HG02852 (cell line): ENCODE data around the gene NPDC1.
"Not testable (repeated sequence)": the region's sequence is repeated elsewhere in the genome, so short reads cannot be mapped to it uniquely, and the experiment has no call there.

ENCODE experiments used
- ATAC-seq: cut with Tn5 transposase; IDR thresholded peaks from one replicate; pipeline ENCODE4 v1.9.1; 2021; ENCODE audit warnings: mild to moderate bottlenecking, moderate library complexity; ENCODE audit not compliant: unreplicated experiment

NPDC1 gene

DNA sequence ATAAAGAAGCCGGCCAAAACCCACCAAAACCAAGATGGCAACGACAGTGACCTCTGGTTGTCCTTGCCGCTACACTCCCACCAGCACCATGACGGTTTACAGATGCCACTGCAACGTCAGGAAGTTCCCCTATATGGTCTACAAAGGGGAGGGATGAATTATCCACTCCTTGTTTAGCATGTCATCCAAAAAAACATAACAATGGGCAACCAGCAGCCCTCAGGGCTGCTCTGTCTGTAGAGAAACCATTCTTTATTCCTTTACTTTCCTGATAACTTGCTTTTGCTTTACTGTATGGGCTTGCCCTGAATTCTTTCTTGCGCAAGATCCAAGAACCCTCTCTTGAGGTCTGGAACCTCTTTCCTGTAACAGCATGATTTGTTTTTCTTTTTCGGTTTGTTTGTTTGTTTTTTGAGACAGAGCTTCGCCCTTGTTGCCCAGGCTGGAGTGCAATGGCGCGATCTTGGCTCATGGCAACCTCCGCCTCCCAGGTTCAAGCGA lies 29.3 kb upstream of the NPDC1 start:
- no peak for ATAC-seq

DNA sequence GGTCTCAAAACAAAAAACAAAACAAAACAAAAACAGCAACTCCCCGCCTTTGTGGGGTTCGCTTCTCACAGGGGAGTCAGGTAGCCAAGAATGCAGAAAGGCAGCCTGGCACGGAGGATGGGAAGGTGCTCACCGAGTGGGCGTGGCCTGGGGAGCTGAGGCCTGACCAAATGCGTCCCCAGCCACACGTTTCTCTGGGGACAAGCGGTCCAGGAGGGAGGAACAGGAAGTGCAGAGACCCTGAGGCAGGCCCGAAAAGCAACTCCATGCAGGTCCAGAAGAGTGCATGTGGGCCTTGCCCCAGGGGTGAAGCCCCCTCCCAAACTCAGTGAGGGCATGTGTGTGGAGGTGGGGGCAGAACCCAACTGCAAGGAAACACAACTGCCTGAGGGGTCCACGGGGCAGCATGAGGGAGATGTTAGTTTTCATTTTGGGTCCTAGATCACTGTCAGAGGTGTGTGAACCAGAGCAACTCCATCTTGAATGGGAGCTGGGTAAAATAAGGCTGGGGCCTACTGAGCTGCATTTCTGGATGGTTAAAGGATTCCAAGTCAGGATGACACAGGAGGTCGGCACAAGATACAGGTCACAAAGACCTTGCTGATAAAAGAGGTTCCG lies 28.8 kb upstream of the NPDC1 start:
- ATAC-seq: no peak

DNA sequence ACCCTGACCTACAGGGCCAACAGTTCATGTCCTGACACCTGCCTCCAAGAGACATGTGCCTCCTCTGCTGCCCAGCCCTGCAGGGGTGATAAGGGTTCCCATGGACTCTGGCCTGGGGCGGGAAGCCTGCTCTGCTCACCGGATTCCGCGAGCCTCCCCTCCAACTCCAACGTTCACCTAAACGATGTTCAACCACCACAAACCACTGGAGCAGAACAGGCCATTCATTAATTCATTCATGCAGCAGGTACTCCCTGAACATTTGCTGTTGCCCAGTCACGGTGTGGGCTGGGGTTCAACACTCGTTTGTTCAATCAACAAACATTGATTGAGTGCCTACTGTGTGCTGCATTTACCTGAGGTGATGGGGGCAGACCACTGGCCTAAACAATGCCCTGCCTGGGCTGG lies 28.0 kb upstream of the NPDC1 start:
- ATAC-seq: no peak

DNA sequence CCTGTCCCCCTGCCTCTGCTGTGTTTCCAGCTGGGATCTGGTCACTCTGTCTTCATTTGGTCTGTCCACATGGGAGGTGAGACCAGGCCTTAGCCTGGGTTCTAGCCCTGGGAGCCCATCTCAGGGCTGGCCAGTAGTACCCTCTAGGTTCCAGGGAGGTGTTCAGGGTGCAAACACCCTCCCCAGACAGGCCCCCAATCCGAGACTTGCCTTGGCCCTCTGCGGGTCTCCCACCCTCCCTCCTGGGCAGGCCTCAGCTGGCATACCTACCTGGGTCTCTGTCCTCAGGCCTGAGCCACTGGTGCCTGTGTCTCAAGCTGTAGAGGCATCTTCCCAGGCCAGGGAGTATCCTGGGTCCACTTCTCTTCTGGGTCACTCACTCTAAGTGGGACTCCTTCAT lies 25.3 kb upstream of the NPDC1 start:
- no peak for ATAC-seq

DNA sequence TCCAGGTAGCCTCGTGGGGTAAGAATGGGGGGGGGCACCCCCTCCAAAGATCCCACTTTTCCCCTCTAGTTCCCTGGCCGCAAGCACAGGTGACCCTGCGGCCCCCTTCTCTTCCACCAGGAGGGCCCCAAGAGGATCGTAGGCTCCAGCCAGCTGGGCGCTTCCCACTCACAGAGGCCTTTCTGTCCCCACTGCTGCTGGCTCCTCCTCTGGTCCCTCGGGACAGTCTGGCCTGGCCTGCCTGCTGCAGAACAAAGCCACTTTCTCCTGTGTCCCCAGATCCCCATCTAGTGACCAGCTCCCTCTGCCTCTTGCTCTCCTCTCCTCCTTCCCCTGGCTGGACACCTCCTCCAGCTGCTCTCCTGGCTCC lies 24.9 kb upstream of the NPDC1 start:
- ATAC-seq: no peak

DNA sequence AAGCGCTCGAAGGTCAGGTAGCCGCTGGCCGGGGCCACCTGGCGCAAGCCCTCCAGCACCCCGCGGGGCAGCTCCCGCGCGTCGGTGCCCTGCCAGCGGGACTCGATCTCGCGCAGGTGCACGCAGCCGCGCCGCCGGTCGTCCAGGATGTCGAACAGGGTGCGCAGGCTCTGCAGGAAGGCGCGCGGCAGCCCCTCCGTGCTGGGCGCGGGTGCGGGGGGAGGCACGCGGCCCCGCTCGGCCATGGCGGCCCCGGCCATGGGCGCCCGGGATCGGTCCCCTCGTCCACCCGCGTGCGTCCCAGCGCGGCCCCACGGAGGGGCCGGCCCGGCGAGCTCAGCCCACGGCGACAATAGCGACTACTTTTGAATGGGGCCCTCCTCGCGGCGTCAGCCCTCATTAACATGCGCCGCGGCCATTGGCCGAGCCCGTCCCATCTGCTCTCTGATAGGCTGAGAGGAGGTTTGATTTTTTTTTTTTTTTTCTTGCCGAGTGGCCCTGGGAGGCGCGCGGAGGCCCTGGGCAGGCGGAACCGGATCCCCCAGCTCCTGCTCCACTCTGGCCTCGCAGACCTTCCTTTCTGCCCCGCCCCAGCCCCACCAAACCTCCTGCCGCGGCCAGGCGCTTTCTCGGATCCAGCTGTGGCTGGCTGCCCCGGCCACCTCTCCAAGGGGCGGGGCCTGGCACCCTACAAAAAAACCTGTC lies 24.4 kb upstream of the NPDC1 start, which contains the start of gene SAPCD2:
Gene SAPCD2, minus strand, starts transcription at position 357 of the 705 bp plus-strand sequence. Its CDS starts 97 bp downstream, at position 260.
- peak; percentile 75 for ATAC-seq

DNA sequence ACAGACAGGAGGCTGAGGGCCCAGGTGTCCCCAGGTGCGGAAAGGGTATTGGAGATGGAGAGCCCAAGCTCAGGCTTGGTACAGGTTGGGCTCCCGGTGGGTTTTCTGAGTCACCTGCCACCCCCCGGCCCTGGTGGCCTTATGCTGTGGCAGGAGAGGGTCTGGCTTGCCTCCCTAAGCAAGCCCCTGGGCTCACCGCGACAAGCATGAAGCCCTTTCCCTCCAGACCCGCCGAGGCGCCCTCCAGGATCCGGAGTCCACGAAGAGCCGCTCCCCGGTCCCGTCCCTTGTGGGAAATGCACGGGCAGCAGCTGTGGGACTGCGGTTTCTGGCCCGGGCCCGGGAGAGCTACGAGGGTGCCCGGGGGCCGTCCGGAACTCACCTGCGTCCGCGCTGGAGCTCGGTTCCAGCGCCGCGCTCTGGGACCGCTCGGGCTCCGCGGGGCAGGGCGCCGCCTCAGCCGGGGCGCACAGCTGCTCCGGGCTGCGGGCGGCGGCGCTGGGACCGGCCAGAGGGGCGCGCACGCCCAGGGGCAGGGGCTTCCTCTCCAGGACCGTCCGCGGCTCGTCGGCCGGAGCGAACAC lies 23.6 kb upstream of the NPDC1 start:
- no peak for ATAC-seq

DNA sequence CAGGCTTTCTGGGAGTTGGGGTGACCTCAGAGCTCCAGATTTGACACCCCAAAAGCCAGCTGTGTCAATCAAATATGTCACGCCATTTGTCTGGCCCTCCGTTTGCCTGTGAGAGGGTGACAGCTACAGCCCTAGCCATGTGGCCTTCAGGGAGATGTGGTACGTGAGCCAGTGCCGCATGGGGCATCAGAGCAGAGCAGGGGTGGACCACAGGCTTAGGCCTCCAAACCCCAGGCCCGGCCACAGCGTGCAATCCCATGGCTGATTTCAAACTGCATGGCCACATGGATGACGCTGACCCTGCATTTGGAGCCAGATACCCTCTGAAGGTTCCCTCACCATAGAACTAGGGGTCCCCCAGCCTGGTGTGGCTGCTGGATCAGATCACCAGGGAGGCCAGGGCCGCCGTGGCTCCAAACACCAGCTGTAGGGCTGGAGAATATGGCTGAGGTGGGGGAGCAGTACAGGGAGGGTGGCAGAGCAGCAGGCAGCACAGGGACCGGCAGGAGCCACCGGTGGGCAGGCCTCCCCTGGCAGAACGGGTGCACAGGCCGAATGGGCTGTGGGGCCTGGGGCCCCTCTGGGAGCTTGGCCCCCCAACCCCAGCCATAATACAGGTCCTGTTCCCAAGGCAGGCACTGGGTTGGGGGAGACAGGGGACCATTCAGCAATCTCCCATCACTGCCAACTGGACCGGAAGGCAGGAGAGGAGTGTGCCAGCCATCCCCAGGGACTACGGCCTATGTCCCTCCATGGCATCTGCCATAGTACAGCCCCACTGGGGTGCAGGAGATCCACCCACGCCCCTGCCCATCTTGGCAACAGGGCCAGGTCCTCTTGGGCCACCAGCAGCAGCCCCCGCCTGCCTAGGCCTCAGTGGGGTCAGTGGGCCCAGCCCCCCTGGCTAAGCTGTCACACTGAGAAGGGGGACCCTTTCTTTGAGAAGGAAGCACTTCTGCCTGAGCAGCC lies 22.8 kb upstream of the NPDC1 start:
- no peak for ATAC-seq

DNA sequence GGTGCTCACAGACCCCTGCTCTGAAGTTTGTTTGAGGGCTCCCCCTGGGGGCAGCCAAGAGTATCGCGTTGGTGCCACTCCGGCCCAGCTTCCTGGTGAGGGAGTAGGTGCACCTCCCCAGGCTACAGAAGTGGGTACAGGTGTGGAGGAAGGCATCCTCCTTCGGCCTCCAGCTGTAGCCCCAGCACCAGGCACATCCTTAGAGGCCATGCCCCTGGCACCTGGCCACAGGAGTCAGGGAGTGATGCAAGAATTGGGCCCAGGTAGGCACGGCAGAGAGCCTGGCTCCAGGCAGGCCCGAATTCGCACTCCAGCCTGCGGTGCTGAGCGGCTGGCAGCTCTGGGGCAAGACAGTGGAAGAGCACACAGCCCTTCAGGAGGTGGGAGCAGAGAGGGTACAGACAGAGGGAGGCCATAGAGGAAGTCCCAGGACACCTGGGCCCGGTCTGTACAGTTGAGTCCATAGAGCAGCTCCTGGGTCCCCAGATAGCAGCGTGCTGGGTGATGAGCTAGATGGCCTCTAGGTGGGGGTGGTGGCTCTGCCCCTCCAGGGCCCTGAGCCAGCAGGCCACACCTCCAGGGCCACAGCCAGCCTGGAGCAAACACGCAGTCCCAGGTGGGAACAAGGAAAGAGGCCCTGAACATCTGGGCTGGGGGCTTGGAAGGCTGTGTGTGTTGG lies 22.0 kb upstream of the NPDC1 start:
- no peak for ATAC-seq

DNA sequence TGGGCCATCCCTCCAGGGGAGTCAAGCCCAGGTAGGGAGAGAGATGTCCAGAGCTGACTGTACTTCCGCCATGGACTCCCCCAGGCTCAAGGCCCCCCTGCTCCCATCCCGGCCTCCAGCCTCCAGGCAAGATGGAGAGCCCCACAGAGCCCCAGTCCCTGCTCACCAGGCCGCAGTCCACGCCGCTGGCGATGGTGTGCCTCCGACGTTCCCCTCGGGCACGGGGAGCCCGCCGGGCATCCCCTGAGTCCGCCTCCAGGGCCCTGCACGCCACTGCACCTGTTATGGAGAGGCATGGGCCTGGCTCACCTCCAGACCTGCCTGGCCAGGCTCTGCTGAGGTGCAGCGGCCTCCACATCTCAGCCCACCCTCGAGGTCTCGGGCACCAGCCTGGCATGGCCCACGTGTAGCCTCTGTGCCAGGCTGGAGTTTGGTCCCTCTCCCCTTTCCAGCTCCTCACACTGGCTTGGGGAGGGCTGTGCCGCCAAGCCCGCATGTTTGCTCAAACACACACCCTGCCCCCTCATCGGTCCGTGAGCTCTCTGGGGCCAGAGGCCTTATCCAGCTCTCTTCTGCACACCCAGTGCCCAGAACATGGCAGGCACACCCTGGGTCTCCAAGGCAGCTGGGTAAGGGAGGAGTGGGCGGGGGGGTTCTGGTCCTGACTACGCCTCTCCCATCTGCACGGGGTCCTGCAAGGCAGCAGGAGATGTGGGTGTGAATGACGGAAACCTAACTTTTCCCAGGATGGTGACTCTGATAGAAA lies 20.3 kb upstream of the NPDC1 start:
- no peak for ATAC-seq

DNA sequence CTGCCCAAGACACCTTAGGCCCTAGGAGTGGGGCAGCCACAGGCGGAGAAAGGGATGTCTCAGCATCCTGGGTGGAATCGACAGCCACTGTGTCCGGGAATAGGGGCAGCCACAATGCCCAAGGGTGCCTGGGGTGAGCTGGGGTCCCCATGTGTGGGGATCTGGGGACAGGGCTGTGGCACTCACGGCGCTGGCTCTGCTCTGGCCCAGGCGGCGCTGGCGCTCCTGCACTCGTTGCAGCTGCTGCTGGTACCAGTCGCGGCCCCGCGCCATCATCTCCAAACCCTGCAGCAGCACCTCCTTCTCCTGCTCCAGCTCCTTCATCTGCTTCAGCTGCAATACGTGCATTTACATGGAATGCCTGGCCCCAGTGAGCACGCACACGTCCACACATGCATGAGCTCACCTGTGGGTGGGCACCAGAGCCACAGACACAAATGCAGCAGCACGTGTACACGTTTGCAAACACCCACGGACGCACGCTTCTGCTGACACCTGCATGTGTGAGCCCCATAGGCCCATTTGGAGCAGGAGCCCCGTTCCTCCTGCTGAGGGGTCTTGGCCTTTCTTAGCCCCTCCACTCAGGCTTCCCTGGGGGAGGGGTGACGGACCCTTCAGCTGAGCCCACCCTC lies 19.5 kb upstream of the NPDC1 start:
- no peak for ATAC-seq

DNA sequence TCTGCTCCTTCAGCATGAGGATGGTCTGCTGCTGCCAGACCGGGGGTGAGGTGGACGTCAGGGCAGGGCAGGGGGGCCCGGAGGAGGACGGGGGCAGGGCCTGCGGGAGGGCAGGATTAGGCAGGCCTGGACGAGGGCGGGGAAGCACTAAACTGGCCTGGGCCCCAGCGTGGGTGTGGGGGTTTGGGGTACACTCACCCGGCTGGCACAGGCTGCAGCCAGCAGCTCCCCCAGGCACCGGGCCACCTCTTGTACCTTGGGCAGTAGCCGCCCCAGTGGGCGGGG lies 18.8 kb upstream of the NPDC1 start:
- no peak for ATAC-seq

DNA sequence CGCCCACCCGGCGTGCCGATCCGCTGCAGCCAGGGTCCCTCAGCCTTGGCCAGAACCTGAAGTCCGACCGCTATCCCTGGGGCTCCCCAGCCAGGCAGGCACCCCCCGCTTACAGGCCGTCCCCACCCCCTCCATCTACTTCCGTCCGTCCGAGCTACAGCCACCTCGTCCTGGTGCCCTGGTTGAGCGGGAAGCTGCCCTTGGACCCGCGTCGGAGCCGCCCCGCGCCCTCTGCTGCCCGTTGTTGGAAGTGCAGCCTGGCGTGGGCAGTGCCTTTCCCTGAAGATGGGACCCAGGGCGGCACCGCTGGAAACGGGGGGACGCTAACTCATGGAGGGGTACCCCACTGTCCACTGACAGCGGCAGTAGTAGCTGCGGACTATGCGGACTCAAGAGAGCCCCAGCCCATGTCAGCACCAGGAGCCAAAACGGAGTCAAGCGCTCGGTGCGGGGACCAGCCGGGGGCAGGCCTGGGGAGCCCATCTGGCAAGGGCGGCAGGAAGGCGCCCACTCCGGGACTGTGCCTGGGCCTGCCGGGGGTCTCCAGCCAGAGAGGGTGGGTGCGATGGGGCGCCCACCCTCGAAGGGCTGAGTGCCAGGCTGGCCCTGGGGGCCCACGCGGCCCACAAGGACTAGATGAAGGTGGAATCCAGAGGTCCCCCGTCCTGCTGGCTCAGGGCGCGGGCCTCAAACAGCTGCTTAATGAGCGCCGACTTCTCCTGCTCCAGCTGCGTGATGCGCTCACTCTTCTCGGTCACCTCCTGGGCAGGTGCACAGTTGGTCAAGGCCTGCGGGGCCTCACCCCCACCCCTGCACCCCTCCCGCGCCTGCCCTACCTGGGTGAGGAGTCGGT lies 18.3 kb upstream of the NPDC1 start:
- ATAC-seq: no peak

DNA sequence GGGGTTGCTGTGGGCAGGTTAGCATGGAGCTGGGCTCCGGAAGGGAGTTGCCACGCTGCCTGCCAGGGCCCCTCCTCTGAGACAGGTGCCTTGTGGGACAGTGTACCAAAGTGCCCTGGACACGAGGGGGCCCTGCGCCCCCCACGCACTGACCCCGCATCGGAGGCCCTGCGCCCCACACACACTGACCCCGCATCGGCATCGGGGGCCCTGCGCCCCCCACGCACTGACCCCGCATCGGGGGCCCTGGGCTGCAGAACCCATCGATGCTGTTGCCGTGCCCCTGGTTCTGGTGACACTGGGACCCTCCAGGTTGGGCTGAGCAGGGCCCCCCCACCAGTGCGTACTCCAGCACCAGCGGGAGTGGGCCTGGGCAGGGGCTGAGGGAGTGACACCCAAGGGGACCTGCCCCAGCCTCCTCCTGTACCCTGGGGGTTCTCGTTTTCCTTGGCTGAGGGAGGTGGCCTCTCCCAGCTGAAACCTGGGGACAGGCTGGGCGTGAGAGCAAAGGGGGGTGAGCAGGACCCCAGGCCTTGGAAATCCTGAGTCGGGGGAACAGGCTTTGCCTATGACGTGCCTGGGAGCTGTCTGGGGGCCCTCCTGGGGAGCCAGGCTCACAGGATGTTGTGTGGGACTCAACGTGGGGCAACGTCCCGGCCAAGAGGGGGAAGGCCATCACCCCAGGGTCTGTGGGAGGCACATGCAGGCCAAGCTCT lies 17.5 kb upstream of the NPDC1 start:
- ATAC-seq: no peak

DNA sequence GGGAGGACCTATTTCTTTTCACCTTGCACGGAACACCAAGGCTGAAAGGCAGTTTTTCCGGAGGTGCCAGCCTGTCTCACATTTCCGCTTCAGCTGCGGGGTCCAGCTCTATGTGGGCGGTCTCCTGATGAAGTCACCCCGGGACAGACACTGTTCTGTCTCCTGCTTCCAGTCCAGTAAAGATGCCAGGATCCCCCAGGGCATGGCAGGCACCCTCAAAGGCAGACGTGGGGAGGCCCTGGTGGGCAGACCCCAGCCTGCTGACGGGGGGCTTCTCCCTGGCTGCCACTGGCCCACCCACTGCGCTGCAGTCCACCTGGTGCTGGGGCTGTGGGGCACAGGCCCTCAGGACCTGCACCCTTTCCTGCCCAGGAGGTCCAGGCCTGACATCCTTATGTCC lies 16.8 kb upstream of the NPDC1 start:
- ATAC-seq: not testable (repeated sequence)

DNA sequence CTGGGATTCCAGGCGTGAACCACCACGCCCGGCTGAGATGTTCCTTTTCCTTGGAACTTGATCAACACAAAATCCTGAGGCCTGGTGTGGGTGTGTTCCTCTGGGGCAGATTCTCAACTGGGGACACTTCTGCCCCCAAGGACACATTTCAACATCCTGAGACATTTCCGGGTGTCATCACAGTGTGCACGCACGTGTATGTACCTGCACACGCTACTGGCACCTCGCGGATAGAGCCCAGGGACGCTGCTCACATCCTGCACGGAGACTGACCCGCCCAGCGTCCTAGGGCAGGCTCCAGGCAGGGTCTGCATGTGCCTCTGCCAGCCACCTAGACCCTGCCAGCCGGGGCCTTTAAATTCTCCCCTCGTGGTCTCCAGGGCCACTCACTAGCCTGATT lies 16.4 kb upstream of the NPDC1 start:
- ATAC-seq: no peak

DNA sequence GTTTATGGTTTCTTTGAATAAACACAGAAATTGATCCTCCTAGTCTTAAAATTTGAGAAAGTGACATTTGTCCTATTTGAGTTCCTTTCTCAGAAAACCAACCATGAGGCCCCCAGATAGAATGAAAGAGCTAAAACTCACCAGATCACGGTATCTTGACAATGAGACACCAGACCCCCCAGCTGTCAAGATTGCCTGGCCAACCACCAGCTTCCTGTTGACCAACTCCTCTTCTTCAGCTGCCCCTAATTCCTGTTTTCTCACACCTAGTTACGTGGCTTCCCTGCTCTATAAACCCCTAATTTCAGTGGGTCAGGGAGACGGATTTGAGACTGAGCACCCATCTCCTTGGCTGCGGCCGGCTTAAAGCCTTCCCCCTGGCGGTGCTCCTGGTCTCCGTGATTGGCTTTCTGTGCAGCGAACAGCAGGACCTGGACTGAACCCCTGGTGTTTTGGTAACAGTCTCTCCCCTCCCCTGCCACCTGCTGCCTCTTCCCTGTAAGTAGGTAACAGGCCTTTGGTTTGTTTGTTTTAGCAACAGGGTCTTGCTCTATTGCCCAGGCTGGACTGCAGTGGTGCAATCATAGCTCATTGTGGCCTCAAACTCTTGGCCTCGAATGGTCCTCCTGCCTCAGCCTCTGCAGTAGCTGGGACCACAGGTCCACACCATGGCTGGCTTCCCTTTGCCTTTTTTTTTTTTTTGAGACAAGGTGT lies 12.7 kb upstream of the NPDC1 start:
- ATAC-seq: no peak
